ENCODE results near the gene NPIPB2.

DNA sequence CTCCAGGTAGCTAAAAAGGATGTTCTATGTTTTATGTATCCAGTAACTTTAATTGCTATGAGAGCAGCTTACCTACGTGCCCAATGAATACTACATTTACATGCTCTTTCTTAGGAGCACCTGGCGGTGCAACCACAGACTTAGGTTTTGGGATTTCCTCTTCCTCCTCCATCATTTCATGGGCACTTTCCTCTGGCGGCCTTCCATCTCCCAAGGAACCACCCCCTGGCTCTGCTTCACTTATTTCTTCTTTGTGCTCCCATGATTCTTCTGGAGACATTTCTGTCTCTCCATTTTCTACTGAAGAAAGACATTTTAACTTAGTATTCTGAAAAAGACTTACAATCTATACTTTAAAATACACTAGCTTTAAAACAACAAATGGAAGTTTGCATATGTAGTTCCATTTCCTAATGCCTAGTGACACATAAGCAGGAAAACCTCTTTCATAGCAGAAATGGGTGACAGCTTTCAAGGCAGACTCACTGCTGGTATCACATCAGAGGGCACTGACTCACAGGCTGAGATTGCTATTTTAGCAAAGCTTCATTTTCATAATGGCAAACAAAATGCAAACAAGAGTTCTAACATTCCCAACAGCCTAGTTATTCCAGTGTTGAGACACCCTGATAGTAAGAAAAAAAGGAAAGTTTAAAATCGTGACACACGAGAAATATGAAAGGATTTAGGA, 45.2 kb downstream of the NPIPB2 start:
- TF ChIP-seq, protein P1, sequence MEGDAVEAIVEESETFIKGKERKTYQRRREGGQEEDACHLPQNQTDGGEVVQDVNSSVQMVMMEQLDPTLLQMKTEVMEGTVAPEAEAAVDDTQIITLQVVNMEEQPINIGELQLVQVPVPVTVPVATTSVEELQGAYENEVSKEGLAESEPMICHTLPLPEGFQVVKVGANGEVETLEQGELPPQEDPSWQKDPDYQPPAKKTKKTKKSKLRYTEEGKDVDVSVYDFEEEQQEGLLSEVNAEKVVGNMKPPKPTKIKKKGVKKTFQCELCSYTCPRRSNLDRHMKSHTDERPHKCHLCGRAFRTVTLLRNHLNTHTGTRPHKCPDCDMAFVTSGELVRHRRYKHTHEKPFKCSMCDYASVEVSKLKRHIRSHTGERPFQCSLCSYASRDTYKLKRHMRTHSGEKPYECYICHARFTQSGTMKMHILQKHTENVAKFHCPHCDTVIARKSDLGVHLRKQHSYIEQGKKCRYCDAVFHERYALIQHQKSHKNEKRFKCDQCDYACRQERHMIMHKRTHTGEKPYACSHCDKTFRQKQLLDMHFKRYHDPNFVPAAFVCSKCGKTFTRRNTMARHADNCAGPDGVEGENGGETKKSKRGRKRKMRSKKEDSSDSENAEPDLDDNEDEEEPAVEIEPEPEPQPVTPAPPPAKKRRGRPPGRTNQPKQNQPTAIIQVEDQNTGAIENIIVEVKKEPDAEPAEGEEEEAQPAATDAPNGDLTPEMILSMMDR (IDR thresholded peaks at IDR 0.05; ENCODE audit: borderline replicate concordance, extremely low read depth, low read length, poor library complexity, severe bottlenecking): no peak
- TF ChIP-seq EZH2 (IDR thresholded peaks at IDR 0.05; ENCODE audit: borderline replicate concordance, low read depth, low read length, severe bottlenecking): no peak
